ENCODE results near the gene SYCP2.

GRCh38 chr20:59954718-59955117 is 21.3 kb upstream of the SYCP2 start:
- TF ChIP-seq CTCF (IDR thresholded peaks at IDR 0.05) (no peak), POLR2A (IDR thresholded peaks at IDR 0.05) (no peak)
